B cell (primary cell): Measurements from ENCODE around the gene DYRK1A.

Experiments
- CTCF ChIP-seq: fragments of 200-600 bp; IDR thresholded peaks from one replicate; pipeline ENCODE4 v1.8.0; 2022; ENCODE audit warnings: antibody characterized with exemption, mild to moderate bottlenecking
- EZH2 ChIP-seq: IDR thresholded peaks from 2 replicates; pipeline ENCODE4 v1.6.1; 2012; ENCODE audit warnings: borderline replicate concordance, low read depth, mild to moderate bottlenecking, moderate library complexity, low read length; ENCODE audit not compliant: insufficient read depth, poor library complexity, severe bottlenecking

- TF ChIP-seq CTCF (no peak), EZH2 (no peak)
Measured at GRCh38 chr21:37374027-37374426, 7.5 kb downstream of the DYRK1A start.
